AG09309 (cell line): ENCODE measurements around the gene CEBPB.

ENCODE experiments used
- DNase-seq: peaks from one replicate; pipeline ENCODE4 v3.0.0-alpha.2; 2010; ENCODE audit warnings: low read depth
- H3K4me3 ChIP-seq: 2 replicates; pipeline ENCODE4 v1.5.1; 2011; ENCODE audit warnings: mild to moderate bottlenecking, low read depth, low read length, moderate library complexity; ENCODE audit not compliant: control insufficient read depth
- TF ChIP-seq, protein P1 (sequence below): IDR thresholded peaks from 2 replicates; pipeline ENCODE4 v1.5.1; 2011; ENCODE audit warnings: mild to moderate bottlenecking, low read depth, low read length, inconsistent platforms; ENCODE audit not compliant: insufficient read depth, control insufficient read depth; ENCODE audit errors: missing control alignments

CEBPB gene

GRCh38 chr20:50190251-50191064, at the start of gene CEBPB:
TSS of gene CEBPB (plus strand) at chr20:50190830. CDS start at chr20:50191034, 204 bp downstream.
- peak within 1 kb of the TSS; percentile 92 for H3K4me3 ChIP-seq
- TF ChIP-seq, protein P1, sequence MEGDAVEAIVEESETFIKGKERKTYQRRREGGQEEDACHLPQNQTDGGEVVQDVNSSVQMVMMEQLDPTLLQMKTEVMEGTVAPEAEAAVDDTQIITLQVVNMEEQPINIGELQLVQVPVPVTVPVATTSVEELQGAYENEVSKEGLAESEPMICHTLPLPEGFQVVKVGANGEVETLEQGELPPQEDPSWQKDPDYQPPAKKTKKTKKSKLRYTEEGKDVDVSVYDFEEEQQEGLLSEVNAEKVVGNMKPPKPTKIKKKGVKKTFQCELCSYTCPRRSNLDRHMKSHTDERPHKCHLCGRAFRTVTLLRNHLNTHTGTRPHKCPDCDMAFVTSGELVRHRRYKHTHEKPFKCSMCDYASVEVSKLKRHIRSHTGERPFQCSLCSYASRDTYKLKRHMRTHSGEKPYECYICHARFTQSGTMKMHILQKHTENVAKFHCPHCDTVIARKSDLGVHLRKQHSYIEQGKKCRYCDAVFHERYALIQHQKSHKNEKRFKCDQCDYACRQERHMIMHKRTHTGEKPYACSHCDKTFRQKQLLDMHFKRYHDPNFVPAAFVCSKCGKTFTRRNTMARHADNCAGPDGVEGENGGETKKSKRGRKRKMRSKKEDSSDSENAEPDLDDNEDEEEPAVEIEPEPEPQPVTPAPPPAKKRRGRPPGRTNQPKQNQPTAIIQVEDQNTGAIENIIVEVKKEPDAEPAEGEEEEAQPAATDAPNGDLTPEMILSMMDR = peak; percentile 77
- peak; percentile 65 for DNase-seq

DNA sequence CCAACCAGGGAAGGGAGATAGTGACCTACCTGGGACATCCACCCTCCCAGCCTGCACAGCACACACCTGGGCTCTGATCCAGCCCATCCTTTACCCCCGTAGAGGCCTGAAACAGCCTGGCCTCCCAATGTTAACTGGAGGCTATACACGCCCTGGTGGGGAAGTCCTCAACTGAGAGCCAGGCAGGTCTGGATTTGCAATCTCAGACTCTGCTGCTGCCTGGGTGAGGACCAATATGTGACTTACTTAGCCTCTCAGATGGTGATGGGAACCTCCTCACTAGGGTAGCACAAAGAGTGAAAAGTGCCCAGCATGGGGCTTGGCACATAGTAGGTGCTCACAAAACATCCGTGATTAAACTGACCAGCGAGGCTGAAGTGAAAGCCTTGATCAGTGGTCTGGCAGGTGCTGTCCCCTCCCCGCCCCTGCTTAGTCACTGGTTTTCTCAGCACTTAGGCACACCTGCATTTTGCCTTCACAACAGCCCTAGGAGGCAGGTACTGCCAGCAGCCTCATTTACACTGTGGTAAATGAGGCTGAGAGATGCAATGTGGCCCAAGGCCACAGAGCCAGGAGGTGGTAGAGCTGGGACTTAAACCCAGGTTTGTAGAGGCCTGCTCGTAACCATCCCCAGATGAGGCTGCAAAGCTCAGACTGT, 49.5 kb upstream of the CEBPB start:
- H3K4me3 ChIP-seq = no peak overlapping the region
- TF ChIP-seq, protein P1 = no peak
- no peak for DNase-seq

DNA sequence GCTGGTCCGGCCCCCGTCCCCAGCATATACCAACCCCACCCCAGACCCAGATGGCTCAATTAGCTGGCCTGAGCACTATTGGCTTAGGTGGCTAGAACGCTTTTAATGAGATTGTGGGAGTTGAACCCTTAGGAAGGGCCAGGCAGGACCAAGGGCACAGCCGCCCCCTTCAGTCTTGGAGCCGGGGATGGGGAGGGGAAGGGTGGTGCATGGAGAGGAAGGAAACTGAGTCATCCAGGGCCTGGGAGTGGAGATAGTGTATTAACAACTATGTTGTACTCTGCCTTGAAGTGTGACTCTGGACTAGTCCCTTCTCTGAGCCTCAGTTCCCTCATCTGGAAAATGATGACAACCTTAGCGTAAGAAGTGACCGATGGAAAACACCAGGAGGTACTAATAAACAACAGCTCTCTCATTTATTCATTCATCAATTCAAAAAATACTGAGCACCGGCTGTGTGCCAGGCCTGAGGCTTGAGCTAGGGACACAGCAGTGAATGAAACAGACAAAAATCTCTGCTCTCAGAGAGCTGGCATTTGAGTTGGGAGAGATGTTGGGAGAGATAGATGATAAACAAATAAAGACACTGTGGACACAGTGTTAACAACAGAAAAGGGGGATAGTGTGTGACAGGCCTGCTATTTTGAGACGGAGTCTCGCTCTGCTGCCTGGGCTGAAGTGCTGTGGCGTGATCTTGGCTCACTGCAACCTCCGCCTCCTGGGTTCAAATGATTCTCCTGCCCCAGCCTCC, 48.6 kb upstream of the CEBPB start:
- H3K4me3 ChIP-seq = no peak overlapping the region
- TF ChIP-seq, protein P1 = no peak
- DNase-seq = no peak

GRCh38 chr20:50142812-50143211, 47.8 kb upstream of the CEBPB start:
- no peak overlapping the region for H3K4me3 ChIP-seq
- TF ChIP-seq, protein P1 = no peak
- no peak for DNase-seq

DNA sequence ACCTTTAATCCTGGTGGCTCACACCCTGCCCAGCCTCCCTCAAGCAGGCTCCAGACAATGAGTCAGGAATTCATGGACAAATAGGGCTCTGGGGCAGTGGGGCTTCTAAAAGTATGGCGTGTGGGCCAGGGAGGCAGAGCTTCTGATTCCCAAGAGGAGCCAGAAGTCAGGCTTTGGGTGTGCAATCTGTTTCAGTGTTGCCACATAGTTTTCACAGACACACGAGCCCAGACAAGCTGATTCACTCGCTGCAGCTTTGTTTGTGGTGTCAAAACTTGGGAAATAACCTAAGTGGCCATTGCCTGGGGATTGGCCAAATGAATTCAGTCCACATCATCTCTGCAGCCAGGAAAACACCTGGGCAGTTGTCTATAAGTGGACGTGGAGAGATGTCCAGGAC, 46.3 kb upstream of the CEBPB start:
- TF ChIP-seq, protein P1 = no peak
- H3K4me3 ChIP-seq = no peak overlapping the region
- DNase-seq = peak; percentile 95

GRCh38 chr20:50145566-50145965, 45.1 kb upstream of the CEBPB start:
- TF ChIP-seq, protein P1 = no peak
- no peak for DNase-seq
- H3K4me3 ChIP-seq = no peak overlapping the region
